ENCODE data around the gene KLHL29.

DNA sequence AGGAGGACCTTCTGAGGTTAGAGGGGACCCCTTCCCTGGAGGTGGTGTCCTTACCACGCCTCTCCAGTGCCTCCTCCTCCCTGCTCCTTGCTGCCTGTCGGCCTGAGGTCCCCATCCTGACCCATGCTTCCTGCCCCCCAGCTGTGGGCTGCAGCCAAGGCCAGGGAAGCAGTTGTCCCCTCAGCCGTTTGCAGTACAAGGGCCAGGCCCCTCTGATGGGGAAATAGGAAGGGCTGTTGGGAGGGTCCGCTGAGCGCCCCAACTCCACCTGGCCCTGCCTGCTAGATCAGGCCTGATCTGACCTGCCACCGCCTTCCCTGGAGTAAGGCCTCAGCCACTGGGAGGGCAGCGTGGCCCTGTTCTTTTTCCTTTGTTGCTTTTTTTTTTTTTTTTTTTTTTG lies 219.8 kb downstream of the KLHL29 start:
- TF ChIP-seq POLR2A (IDR thresholded peaks at IDR 0.05): no peak
- TF ChIP-seq, protein P1, sequence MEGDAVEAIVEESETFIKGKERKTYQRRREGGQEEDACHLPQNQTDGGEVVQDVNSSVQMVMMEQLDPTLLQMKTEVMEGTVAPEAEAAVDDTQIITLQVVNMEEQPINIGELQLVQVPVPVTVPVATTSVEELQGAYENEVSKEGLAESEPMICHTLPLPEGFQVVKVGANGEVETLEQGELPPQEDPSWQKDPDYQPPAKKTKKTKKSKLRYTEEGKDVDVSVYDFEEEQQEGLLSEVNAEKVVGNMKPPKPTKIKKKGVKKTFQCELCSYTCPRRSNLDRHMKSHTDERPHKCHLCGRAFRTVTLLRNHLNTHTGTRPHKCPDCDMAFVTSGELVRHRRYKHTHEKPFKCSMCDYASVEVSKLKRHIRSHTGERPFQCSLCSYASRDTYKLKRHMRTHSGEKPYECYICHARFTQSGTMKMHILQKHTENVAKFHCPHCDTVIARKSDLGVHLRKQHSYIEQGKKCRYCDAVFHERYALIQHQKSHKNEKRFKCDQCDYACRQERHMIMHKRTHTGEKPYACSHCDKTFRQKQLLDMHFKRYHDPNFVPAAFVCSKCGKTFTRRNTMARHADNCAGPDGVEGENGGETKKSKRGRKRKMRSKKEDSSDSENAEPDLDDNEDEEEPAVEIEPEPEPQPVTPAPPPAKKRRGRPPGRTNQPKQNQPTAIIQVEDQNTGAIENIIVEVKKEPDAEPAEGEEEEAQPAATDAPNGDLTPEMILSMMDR (IDR thresholded peaks at IDR 0.05 in 8 of 11, conservative IDR thresholded peaks at IDR 0.05 in 3 of 11): no peak
- no peak for TF ChIP-seq POLR2AphosphoS5 (IDR thresholded peaks at IDR 0.05)
